HG03354 (cell line): ENCODE results near the gene LALBA.
"Not testable (repeated sequence)": the region's sequence is repeated elsewhere in the genome, so short reads cannot be mapped to it uniquely, and the experiment has no call there.

Experiments
- ATAC-seq: cut with Tn5 transposase; IDR thresholded peaks from one replicate; pipeline ENCODE4 v1.9.1; 2021; ENCODE audit warnings: mild to moderate bottlenecking; ENCODE audit not compliant: unreplicated experiment, poor library complexity, severe bottlenecking

The LALBA gene

DNA sequence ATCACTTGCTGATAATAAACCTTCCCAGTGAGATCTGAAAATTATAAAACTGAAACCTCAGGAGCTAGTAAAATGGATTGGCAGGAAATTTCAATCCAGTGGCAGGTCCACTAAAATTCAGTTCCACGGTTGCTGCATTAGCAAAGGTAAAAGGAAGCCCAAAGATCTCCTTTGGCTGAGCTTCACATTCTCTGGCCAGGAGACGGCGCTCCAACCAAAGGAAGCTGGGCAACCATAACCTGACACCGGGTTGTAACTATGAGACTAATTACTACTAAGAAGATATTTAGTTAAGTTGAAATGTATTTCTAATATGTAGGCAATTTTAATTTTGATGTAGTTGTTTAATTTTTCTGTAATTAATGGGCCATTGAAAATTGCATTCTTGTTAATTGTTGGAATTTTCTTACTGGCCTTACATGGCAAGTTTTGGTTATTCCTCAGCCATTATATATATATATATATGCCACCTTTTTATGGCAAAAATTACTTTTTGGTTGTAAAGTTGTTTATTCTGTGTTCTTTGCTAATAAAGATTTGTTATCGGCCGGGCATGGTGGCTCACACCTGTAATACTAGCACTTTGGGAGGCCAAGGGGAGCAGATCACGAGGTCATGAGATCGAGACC, 27.4 kb downstream of the LALBA start:
- ATAC-seq, result no peak

- no peak for ATAC-seq
Measured at GRCh38 chr12:48536602-48537001, 33.2 kb downstream of the LALBA start.

GRCh38 chr12:48532601-48533000, 37.2 kb downstream of the LALBA start:
- ATAC-seq, result no peak

DNA sequence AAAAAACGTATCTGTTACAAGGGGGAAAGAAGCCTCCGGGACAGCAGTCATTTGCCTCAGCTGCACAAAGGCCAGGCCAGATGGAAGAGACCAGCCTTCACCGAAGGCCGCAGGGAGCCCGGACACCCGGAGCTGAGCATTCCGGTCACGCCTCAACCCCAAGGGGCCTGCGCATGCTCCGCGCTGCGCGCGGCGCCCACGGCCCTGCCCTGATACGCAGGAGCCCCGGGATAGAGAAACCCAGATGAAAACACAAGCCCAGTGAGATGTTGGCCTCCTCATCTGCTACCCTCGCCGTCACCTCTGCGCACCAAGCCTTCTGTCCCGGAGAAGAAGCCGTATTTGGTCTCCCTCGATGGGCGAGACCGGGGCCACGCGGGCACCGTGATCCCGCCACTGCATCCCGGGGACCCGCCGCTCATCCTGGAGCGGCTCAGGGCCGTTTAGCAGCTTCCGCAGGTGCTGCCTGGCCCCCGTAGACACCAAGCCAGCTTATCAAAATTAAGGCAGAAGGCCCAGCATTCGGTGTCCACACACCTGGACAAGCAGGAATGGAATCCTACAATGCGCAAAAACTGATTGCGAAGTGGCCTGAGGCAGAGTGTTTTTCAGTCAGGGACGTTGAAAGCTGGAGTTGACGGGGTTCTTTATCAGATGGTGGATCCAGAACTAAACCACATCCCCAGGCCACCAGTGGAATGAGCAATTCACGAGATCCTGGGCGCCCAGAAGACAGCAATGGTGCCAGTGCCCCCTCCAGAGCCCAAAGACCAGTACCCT, 41.8 kb downstream of the LALBA start:
- ATAC-seq, result no peak

DNA sequence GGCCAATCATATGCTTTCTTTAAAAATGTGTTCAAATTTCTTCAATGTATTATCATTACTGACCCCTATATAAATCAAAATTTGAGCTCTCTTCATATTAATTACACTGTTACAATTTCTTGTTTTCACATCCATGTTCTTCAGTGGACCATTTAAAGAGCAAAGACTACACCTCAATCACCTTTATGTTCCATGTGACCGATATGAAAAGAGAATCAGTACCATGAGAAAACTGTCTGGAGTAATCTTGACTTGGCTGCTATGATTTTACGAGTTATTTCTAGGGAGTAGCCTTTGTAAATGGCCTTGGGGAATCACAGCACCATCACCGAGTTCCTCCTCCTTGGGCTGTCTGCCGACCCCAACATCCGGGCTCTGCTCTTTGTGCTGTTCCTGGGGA, 44.5 kb downstream of the LALBA start, which contains the start of gene OR8S1:
TSS of gene OR8S1 (plus strand) at position 301 of the 400 bp plus-strand sequence. CDS start at position 301, 0 bp downstream.
- ATAC-seq, result no peak

- not testable (repeated sequence) for ATAC-seq
Measured at GRCh38 chr12:48520381-48520780, 49.5 kb downstream of the LALBA start.
